HK-2 (cell line): ENCODE results near the gene ABCB9.

Experiments
- DNase-seq: peaks from one replicate; pipeline ENCODE4 v3.0.0-alpha.2; 2018; ENCODE audit not compliant: unreplicated experiment

The ABCB9 gene

GRCh38 chr12:122994781-122995502, 28.7 kb upstream of the ABCB9 start:
- no peak for DNase-seq

GRCh38 chr12:122994140-122994675, 27.9 kb upstream of the ABCB9 start:
- no peak for DNase-seq

GRCh38 chr12:122992386-122992785, 26.1 kb upstream of the ABCB9 start:
- no peak for DNase-seq

DNA sequence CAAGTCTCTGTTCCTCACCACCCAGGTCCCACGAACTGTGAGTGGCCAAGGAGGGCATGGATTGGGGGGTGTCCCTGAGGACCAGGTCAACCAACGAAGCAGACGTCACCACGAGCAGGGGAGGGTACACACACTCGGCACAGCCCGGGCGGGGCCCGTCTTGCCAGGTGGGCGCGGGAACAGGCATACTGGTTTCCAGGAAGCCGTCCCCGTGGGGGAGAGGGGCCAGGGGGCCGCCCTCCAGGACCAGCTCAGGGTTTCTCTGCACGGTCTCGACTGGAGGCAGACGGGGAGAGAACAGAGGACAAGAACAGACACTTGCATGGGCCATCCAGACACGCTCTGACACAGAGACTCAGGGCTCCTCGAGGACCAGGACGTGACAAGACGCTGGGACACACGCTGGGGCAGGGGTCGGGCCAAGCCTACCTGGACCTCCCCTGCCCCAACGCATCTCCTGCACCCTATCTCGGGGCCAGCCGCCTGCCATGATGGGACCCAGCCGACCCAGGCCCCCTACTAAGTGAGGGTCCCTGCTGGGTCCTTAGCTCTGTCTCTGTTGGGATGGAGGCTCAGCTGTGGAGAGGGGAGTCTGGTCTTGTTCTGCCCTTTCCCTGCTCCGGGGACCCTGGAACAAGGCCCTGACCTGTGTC, 25.5 kb upstream of the ABCB9 start:
- no peak for DNase-seq

GRCh38 chr12:122990961-122991622, 24.8 kb upstream of the ABCB9 start:
- DNase-seq: no peak

DNA sequence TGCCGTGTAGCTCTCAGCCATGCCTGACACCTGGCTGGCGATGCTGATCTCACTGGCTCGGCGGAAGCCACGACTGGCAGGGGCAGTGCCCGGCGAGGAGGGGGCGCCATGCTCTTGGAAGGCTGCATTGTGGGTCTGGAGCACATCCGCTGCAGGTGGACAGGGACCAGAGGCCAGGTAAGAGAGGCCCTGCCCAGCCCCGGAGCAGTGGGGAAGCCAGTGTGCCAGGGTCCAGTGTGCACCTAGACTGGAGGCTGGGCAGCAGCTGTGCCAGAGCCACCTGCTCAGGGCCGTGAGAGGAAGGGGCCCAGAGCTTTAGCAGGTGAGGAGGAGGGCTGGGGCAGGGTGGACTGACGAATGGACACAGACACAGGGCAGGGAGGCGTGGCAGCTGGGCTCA, 24.3 kb upstream of the ABCB9 start:
- no peak for DNase-seq

GRCh38 chr12:122989874-122990419, 23.7 kb upstream of the ABCB9 start:
- DNase-seq: no peak

DNA sequence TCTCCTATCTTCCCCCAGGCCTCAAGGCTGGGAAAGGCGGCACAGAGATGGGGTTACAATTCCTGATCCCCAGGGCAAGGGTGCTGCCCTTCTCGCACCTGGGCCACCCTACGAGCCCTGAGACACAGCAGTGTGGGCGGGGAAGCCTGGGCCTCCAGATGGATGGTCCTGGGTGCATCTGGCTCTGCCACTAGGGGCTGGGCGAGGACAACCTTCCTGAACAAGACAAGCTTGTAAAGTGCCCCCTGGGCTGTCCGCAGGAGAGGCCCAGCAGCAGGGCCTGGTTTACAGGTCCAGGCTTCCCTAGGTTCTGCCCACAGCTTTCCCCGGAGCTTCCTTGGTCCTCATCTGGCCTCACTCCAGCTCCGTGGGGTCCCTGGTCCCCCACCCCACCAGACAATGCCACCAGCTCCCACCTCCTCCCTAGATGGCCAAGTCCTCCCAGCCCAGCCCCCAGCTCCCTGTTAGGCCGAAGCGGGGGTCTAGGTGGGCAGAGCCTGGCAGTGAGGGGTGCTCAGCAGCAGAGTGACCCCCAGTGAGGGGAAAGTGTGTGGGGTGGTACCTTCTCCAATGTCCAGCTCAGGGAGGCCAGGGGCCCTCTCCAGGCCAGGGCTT, 23.1 kb upstream of the ABCB9 start:
- DNase-seq: no peak

DNA sequence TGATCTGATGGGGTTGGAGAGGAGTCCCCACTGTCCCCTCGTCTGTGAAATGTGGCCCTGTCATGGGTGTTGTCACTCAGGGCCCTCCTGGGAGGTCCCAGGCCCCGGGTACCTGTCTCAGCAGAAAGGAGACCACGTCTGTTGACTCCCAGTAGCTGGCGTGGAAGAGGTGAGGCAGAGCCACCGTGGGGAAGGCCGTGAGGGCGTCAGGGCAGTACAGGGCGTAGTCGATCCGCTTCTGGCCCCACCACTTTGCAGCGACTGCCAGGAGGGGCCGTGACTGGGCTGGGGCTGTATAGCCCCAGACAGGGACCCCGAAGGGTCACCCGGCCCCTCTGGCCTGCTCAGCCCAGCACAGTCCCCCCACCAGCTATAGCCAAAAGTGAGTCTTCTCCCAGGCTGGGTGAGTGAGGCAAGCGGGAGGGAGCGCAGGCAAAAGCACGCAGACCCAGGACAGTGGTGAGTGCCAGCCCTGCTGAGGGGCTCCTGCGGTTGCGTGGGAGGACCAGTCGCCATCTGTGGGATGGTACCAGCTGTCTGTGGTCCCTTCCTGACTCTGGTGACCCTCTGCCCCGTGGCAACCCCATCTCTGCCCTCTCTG, 22.4 kb upstream of the ABCB9 start:
- no peak for DNase-seq

GRCh38 chr12:122988036-122988435, 21.8 kb upstream of the ABCB9 start:
- DNase-seq: no peak

DNA sequence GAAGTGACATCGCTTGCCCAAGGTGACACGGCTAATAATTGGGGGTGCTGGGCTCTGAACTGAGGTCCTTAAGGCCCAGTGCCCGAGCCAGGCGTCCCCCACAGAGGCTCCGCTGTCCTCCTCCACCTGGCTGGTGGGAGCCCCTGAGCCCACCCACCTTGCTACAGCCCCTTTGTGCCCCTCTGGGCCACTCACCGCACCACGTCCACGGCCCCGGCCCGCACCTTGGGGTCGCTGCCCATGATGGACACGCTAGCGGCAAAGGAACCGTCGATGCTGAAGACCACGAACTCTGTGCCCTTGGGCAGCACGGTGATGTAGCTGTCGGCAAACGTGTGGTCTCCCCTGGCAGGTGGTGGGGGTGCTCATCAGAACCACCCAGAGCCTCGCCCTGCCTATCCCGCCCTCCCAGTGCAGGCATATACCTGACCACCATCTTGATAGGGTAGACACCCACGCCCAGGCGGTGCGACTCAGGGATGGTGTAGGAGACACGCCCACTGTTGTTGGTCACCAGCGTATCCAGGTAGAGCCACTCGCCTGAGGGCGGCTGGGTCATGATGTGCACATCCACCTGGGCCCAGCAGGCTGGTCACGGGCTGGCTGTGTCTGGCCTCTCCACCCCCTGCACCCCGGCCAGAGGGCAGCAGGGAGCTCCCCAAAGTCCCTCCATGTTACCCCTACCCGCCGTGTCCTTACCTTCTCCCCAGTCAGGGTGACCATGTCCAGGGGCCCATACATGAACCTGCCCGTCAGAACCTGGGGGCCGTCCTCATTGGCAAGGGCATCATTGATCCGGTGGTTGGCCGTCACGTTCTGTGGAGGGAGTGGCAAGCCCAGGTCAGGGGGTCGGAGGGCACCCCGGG, 21.1 kb upstream of the ABCB9 start:
- no peak for DNase-seq

DNA sequence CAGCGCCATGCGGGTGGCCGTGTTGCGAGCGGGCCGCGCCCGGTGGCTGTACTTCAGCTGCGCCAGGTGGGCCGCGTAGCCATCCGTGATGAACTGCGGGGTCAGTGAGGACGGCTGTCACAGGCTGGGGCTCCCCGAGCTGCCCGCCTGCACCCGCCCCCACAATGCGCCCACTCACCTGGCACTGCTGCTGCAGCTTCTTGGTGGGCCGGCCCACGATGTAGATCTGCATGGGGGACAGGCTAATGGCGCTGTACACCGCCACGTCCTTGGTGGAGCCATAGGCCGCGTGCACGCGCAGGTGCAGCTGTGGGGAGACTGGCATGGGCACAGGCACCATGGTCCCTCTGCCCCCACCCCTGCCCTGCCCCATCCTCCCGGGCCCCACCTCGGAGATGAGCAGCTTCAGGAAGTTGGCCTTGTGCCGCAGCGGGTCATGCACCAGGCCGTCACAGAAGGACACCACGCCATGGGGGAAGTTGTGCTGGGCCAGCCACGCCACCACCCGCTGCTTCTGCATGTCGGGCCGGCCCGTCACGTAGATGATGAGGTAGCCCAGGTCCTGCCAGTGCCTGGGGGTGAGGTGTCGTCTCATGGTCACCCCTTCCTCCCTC, 20.1 kb upstream of the ABCB9 start:
- no peak for DNase-seq

DNA sequence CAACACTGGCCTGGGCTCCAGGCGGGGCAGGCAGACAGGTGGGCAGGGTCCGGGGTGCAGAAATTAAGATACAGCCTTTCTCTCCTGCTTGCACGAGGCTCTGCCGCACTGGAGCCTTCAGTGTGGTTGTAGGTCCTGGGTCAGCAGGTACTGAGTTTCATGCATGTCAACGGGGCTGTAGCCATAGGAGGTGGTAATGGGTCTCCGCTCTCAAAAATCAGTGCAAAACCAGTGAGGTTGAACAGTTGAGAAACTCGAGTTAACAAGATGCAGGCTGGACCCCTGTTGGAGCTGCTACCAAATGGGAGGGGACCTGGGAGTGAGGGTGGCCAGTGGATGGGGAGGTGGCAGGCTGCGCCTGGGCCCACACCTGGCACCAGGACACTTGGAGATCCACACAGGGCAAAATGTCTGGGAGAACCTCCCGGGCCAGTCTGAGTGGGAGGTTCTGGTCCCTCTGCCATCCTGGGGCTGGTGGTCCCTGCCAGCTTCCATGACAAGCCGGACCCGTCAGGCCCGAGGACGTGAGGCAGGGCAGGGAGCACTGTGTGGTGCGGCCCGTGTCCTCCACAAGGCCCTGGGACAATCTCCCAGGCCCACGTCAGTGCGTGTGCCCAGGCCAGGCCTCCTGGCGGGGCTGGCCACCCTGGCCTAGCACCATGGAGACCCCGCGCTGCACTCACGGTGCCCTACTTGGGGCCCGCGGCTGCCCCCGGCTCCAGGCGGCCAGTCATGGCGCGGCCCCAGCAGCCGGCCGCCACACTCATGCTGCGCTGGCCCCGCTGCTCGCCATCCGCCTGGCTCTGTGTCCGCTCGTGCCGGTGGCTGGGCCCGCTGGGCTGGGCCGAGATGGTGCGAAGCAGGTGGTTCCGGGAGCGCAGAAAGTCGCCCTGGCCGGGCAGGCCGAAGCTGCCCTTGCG, 19.3 kb upstream of the ABCB9 start:
- DNase-seq: no peak

- DNase-seq: no peak
These were observed 18.5 kb upstream of the ABCB9 start for GRCh38 chr12:122984612-122985337.

- DNase-seq: peak; percentile 24
These were observed 17.7 kb upstream of the ABCB9 start for GRCh38 chr12:122983789-122984515.

DNA sequence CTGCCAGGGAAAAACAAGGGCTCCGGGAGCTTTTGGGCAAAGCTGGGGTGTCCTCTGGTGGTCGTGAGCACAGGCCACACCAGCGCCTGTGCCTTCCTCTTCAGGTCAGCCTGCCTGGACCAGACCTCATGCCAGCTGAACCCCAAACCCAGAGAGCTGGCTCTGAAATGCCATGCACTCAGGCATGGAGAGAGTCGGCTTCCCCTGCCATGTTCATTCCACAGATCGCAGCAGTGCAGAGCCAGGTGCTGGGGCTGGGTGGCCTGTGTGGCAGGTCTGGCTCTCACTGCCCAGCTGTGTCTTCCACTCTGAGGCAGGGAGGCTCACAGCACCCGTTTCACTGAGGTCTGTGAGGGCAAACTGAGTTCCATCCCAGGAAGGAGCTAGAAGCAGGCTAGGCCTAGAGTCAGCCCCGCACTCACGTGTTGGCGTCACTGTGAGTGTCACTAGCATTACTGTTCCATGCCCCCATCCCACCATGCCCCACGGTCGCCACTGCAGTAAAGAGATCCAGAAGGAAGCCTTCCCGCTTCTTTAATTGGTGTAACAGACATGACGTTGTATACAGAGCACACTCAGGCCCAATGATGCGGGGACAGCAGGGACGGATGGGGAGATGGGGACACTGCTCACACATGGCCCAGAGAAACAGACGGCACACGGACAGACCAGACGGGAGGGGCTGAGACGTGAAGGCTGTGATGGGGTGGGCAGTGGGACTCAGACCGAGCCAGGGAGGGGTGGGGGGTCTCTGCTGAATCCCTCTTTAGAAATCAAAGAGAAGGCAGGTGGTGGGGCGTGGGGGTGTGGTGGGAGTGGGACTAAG, 16.9 kb upstream of the ABCB9 start:
- no peak for DNase-seq

- DNase-seq: no peak
These were observed 16.2 kb upstream of the ABCB9 start for GRCh38 chr12:122982477-122982815.
